ENCODE results near the gene PRKD2. TPM values are rescaled to one million over a fixed set of nuclear protein-coding genes. Genes with fewer than 3 reads are reported as not detected.

The PRKD2 gene
- polyA plus RNA-seq, 1 donor, result 44.5 TPM

GRCh38 chr19:46725036-46725820 lies 8.3 kb upstream of the PRKD2 start:
- H3K4me3 ChIP-seq (ENCODE audit: low read length), result no peak overlapping the region
- H3K4me1 ChIP-seq (ENCODE audit: control insufficient read depth, insufficient read depth, low read length), result no peaks in the 10 kb centered on the region
- H3K36me3 ChIP-seq (ENCODE audit: control insufficient read depth, insufficient read depth, low read length), result peaks cover 95% of the 10 kb centered on the region
- no peaks in the 10 kb centered on the region for H3K27me3 ChIP-seq (ENCODE audit: control insufficient read depth, insufficient read depth, low read length)
- WGBS (ENCODE audit: insufficient coverage, low lambda C conversion rate), result 100% methylated on average over 4 of the region's 26 CpGs
- no peak for DNase-seq
- no peaks in the 10 kb centered on the region for H3K9me3 ChIP-seq (ENCODE audit: control insufficient read depth, low read depth, low read length)
- H3K27ac ChIP-seq (ENCODE audit: low read length), result no peak overlapping the region

DNA sequence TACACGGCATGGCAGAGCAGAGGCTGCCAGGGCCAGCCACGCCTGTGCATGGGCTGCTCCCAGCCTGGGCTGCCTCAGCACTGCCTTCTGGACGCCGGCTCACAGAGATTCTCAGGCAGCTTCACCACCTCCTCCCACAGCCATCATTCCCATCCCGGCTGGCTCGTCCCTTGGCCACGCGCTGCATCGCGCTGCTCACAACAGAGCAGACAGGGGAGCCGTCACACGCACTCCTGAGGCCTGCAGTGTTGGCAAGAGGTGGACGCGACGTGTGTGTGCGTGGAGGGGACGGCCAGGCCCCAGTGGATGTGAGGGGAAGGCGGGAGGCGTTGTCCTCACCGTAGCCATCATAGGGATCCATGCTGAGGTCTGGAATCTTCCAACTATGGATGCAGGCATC lies 7.6 kb upstream of the PRKD2 start:
- H3K4me1 ChIP-seq (ENCODE audit: control insufficient read depth, insufficient read depth, low read length), result no peaks in the 10 kb centered on the region
- H3K36me3 ChIP-seq (ENCODE audit: control insufficient read depth, insufficient read depth, low read length), result peaks cover 95% of the 10 kb centered on the region
- WGBS (ENCODE audit: insufficient coverage, low lambda C conversion rate), result no CpG with 5 or more reads among the region's 20 CpGs
- H3K27ac ChIP-seq (ENCODE audit: low read length), result no peak overlapping the region
- no peaks in the 10 kb centered on the region for H3K27me3 ChIP-seq (ENCODE audit: control insufficient read depth, insufficient read depth, low read length)
- H3K4me3 ChIP-seq (ENCODE audit: low read length), result no peak overlapping the region
- no peaks in the 10 kb centered on the region for H3K9me3 ChIP-seq (ENCODE audit: control insufficient read depth, low read depth, low read length)
- no peak for DNase-seq

DNA sequence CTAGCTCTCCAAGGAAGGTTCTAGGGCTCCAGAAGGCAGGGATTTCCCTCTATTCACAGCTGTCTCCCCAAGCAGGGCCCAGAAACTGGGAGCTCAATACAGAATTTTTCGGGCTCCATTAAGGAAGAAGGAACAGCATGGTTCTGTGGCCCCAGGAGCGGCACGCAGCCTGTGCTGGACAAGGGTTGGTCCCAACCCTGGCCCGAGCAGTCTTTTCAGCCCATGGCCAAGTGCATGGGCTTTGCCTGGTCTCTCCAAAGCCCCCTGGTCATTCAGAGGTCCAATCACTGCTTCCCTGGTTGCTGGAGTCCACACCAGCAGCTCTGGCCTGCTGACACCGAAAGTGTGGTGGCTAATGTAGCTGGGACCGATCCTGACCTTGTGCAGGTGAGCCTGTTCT lies 6.6 kb upstream of the PRKD2 start:
- Histone ChIP-seq H3K36me3 (ENCODE audit: control insufficient read depth, insufficient read depth, low read length) (peaks cover 94% of the 10 kb centered on the region), H3K9me3 (ENCODE audit: control insufficient read depth, low read depth, low read length) (no peaks in the 10 kb centered on the region), H3K4me1 (ENCODE audit: control insufficient read depth, insufficient read depth, low read length) (no peaks in the 10 kb centered on the region), H3K27me3 (ENCODE audit: control insufficient read depth, insufficient read depth, low read length) (no peaks in the 10 kb centered on the region), H3K27ac (ENCODE audit: low read length) (no peak overlapping the region), H3K4me3 (ENCODE audit: low read length) (no peak overlapping the region)
- WGBS (ENCODE audit: insufficient coverage, low lambda C conversion rate), result no CpG with 5 or more reads among the region's 6 CpGs
- no peak for DNase-seq

DNA sequence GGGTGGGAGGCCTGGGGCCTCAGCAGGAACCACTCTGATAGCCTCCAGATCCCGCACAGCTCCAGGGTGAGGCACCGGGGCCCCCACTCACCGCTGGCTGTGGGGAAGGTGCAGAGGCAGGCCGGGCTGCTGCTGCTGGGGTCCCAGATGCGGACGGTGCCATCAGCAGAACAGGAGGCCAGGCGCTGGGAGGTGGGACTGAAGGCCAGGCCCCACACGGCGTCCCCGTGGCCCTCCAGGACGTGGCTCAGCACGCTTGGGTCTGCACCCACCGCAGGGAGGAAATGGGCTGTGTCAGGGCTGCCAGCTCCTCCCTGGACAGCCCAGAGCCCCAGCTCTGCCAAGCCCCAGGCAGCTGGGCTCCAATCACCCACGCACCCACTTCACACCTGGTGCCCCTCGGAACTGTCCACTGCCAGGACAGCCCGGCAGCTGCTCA lies 6.1 kb upstream of the PRKD2 start:
- DNase-seq, result no peak
- Histone ChIP-seq H3K9me3 (ENCODE audit: control insufficient read depth, low read depth, low read length) (no peaks in the 10 kb centered on the region), H3K36me3 (ENCODE audit: control insufficient read depth, insufficient read depth, low read length) (peaks cover 90% of the 10 kb centered on the region), H3K27me3 (ENCODE audit: control insufficient read depth, insufficient read depth, low read length) (no peaks in the 10 kb centered on the region), H3K4me3 (ENCODE audit: low read length) (no peak overlapping the region), H3K27ac (ENCODE audit: low read length) (no peak overlapping the region), H3K4me1 (ENCODE audit: control insufficient read depth, insufficient read depth, low read length) (no peaks in the 10 kb centered on the region)
- no CpG with 5 or more reads among the region's 16 CpGs for WGBS (ENCODE audit: insufficient coverage, low lambda C conversion rate)

DNA sequence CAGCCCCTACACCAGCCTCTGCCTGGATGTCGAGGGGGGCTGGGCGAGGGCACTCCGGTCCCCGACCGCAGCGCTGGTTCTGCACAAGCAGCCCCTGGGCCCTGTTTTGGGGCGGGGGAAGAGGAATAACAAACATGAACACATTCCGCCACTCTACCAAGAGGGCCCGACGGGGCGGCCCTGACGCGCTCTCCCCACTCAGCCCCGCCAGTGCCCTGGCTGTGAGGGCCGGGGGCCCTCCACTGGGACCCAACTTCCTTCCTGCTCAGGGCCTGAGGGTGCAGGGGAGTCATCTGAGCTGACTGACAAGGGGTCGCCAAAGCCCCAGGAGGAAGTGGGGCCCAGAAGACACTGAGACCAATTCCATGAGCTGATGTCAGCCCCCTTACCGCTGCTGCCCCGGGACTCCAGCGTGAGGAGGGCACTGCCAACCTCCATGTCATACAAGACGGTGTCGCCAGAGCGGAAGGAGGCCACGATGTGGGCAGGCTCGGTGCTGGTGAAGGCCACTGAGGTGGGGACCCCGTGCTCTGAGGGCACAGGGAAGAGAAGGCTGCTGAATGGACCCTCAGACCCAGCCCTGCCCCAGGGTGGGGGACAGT lies 5.6 kb upstream of the PRKD2 start:
- WGBS (ENCODE audit: insufficient coverage, low lambda C conversion rate), result no CpG with 5 or more reads among the region's 25 CpGs
- Histone ChIP-seq H3K4me3 (ENCODE audit: low read length) (no peak overlapping the region), H3K27me3 (ENCODE audit: control insufficient read depth, insufficient read depth, low read length) (no peaks in the 10 kb centered on the region), H3K4me1 (ENCODE audit: control insufficient read depth, insufficient read depth, low read length) (peaks cover 5% of the 10 kb centered on the region), H3K36me3 (ENCODE audit: control insufficient read depth, insufficient read depth, low read length) (peaks cover 85% of the 10 kb centered on the region), H3K9me3 (ENCODE audit: control insufficient read depth, low read depth, low read length) (no peaks in the 10 kb centered on the region), H3K27ac (ENCODE audit: low read length) (no peak overlapping the region)
- no peak for DNase-seq

DNA sequence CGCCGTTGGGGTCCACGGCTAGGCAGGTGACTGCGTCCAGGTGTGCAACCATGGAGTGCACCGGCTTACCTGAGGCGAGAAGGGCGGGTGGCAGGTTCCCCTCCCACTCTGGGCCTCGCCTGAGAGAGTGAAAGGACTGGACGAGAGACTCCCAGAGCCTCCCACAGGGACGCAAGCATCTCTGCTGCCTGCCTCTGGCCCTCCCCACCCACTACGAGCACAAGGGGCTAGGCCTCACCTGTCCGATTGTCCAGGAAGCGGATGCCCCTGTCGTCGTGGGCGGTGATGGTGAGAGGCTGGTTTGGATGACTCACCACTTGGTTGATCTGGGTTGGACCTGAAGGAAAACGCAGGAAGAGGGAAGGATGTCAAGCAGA lies 5.1 kb upstream of the PRKD2 start:
- DNase-seq, result no peak
- no peaks in the 10 kb centered on the region for H3K9me3 ChIP-seq (ENCODE audit: control insufficient read depth, low read depth, low read length)
- peaks cover 80% of the 10 kb centered on the region for H3K36me3 ChIP-seq (ENCODE audit: control insufficient read depth, insufficient read depth, low read length)
- peaks cover 5% of the 10 kb centered on the region for H3K4me1 ChIP-seq (ENCODE audit: control insufficient read depth, insufficient read depth, low read length)
- no peak overlapping the region for H3K4me3 ChIP-seq (ENCODE audit: low read length)
- H3K27me3 ChIP-seq (ENCODE audit: control insufficient read depth, insufficient read depth, low read length), result no peaks in the 10 kb centered on the region
- WGBS (ENCODE audit: insufficient coverage, low lambda C conversion rate), result 60% methylated on average over 1 of the region's 17 CpGs
- H3K27ac ChIP-seq (ENCODE audit: low read length), result no peak overlapping the region

- Histone ChIP-seq H3K9me3 (ENCODE audit: control insufficient read depth, low read depth, low read length) (no peaks in the 10 kb centered on the region), H3K27me3 (ENCODE audit: control insufficient read depth, insufficient read depth, low read length) (no peaks in the 10 kb centered on the region), H3K36me3 (ENCODE audit: control insufficient read depth, insufficient read depth, low read length) (peaks cover 74% of the 10 kb centered on the region), H3K4me1 (ENCODE audit: control insufficient read depth, insufficient read depth, low read length) (peaks cover 5% of the 10 kb centered on the region), H3K4me3 (ENCODE audit: low read length) (no peak overlapping the region), H3K27ac (ENCODE audit: low read length) (no peak overlapping the region)
- no CpG with 5 or more reads among the region's 16 CpGs for WGBS (ENCODE audit: insufficient coverage, low lambda C conversion rate)
- no peak for DNase-seq
Measured at GRCh38 chr19:46721269-46722003, 4.5 kb upstream of the PRKD2 start.

GRCh38 chr19:46720503-46721239 lies 3.8 kb upstream of the PRKD2 start:
- Histone ChIP-seq H3K9me3 (ENCODE audit: control insufficient read depth, low read depth, low read length) (no peaks in the 10 kb centered on the region), H3K36me3 (ENCODE audit: control insufficient read depth, insufficient read depth, low read length) (peaks cover 67% of the 10 kb centered on the region), H3K4me1 (ENCODE audit: control insufficient read depth, insufficient read depth, low read length) (peaks cover 6% of the 10 kb centered on the region), H3K27me3 (ENCODE audit: control insufficient read depth, insufficient read depth, low read length) (no peaks in the 10 kb centered on the region), H3K27ac (ENCODE audit: low read length) (no peak overlapping the region), H3K4me3 (ENCODE audit: low read length) (no peak overlapping the region)
- no peak for DNase-seq
- 80% methylated on average over 1 of the region's 22 CpGs for WGBS (ENCODE audit: insufficient coverage, low lambda C conversion rate)

- DNase-seq, result no peak
- H3K27me3 ChIP-seq (ENCODE audit: control insufficient read depth, insufficient read depth, low read length), result no peaks in the 10 kb centered on the region
- no peak overlapping the region for H3K27ac ChIP-seq (ENCODE audit: low read length)
- WGBS (ENCODE audit: insufficient coverage, low lambda C conversion rate), result no CpG with 5 or more reads among the region's 25 CpGs
- H3K36me3 ChIP-seq (ENCODE audit: control insufficient read depth, insufficient read depth, low read length), result peaks cover 60% of the 10 kb centered on the region
- peaks cover 10% of the 10 kb centered on the region for H3K4me1 ChIP-seq (ENCODE audit: control insufficient read depth, insufficient read depth, low read length)
- no peaks in the 10 kb centered on the region for H3K9me3 ChIP-seq (ENCODE audit: control insufficient read depth, low read depth, low read length)
- no peak overlapping the region for H3K4me3 ChIP-seq (ENCODE audit: low read length)
Measured at GRCh38 chr19:46719629-46720502, 3.0 kb upstream of the PRKD2 start.
